A549 (cell line): ENCODE data around the gene FZD7. TPM values are rescaled to one million over a fixed set of nuclear protein-coding genes. Genes with fewer than 3 reads are reported as not detected.

Experiments
- ATAC-seq, 2 experiments: fragments of 200-7000 bp in 1 of 2; fragments of >200 bp in 1 of 2; cut with Nextera tagmentation in 1 of 2; cut with Tn5 transposase in 1 of 2; 3 replicates each; pipeline versions ENCODE4 v1.8.0 to v1.9.1; 2018 to 2020; ENCODE audit warnings: mild to moderate bottlenecking in 1 of 2, moderate library complexity in 1 of 2
- CTCF ChIA-PET: fragments of 300-600 bp; sonication (Branson Sonifier 250); formaldehyde crosslinking; extraction: SDS; loops from one replicate; lab custom pipeline; 2021; ENCODE audit warnings: antibody characterized with exemption, inconsistent platforms; lab: Yijun Ruan, JAX
- POLR2A ChIA-PET: fragments of 350-600 bp; formaldehyde crosslinking; extraction: SDS; loops from one replicate; lab custom pipeline; 2021; ENCODE audit warnings: antibody characterized with exemption, inconsistent platforms; lab: Yijun Ruan, JAX
- DNase-seq, 2 experiments: peaks; one replicate each; pipeline versions ENCODE4 v3.0.0 to v3.0.0-alpha.2; 2011 to 2016; ENCODE audit warnings: low read depth in 1 of 2, low spot score in 1 of 2
- FAIRE-seq: peaks from 2 replicates; lab custom pipeline; 2011; peaks lifted over from hg19 to GRCh38; lab: Jason Lieb, UNC
- H3K27ac ChIP-seq, 2 experiments: fragments of >200 bp; sonication (Bioruptor Twin); formaldehyde crosslinking; 3 replicates each; pipeline ENCODE4 v1.5.1; 2016 to 2017
- H3K4me1 ChIP-seq: fragments of >200 bp; sonication (Bioruptor Twin); formaldehyde crosslinking; 3 replicates; pipeline ENCODE4 v1.6.1; 2016
- H3K4me2 ChIP-seq: fragments of >200 bp; sonication (Bioruptor Twin); formaldehyde crosslinking; 3 replicates; pipeline ENCODE4 v1.6.1; 2016
- H3K4me3 ChIP-seq: fragments of >200 bp; sonication (Bioruptor Twin); formaldehyde crosslinking; 3 replicates; pipeline ENCODE4 v1.5.1; 2016
- H3K9me3 ChIP-seq: fragments of >200 bp; sonication (Bioruptor Twin); formaldehyde crosslinking; 3 replicates; pipeline ENCODE4 v1.6.1; 2016
- BHLHE40 ChIP-seq: IDR thresholded peaks from 2 replicates; pipeline ENCODE4 v1.6.1; 2012; ENCODE audit warnings: low read depth, low read length, inconsistent platforms
- CBX2 ChIP-seq: fragments of 200-600 bp; sonication (generic); IDR thresholded peaks from 2 replicates; pipeline ENCODE4 v1.6.1; 2016; ENCODE audit warnings: low read depth, mild to moderate bottlenecking, borderline replicate concordance
- CBX8 ChIP-seq: fragments of 200-600 bp; sonication (generic); IDR thresholded peaks from 2 replicates; pipeline ENCODE4 v1.6.1; 2016
- CHD2 ChIP-seq: fragments of 150-350 bp; IDR thresholded peaks from 2 replicates; pipeline ENCODE4 v1.6.1; 2014; ENCODE audit warnings: low read length; ENCODE audit not compliant: partially characterized antibody
- CHD4 ChIP-seq: fragments of 200-600 bp; sonication (generic); IDR thresholded peaks from 2 replicates; pipeline ENCODE4 v1.6.1; 2016; ENCODE audit warnings: antibody characterized with exemption, mild to moderate bottlenecking, borderline replicate concordance
- EHF ChIP-seq: fragments of 250-450 bp; sonication (Bioruptor Pico); IDR thresholded peaks from 2 replicates; pipeline ENCODE4 v1.5.0; 2020; ENCODE audit warnings: mild to moderate bottlenecking
- ESRRA ChIP-seq: fragments of 150-350 bp; IDR thresholded peaks from 2 replicates; pipeline ENCODE4 v1.6.1; 2014; ENCODE audit warnings: mild to moderate bottlenecking, low read length, borderline replicate concordance
- FOXS1 ChIP-seq: fragments of 250-450 bp; sonication (Bioruptor Pico); IDR thresholded peaks from 2 replicates; pipeline ENCODE4 v1.5.0; 2020; ENCODE audit warnings: mild to moderate bottlenecking, moderate library complexity
- HEYL ChIP-seq: fragments of 250-450 bp; sonication (Bioruptor Pico); IDR thresholded peaks from 2 replicates; pipeline ENCODE4 v1.8.0; 2021; ENCODE audit warnings: mild to moderate bottlenecking, moderate library complexity
- HOXA7 ChIP-seq: fragments of 250-450 bp; sonication (Bioruptor Pico); IDR thresholded peaks from 2 replicates; pipeline ENCODE4 v1.5.0; 2020; ENCODE audit warnings: mild to moderate bottlenecking, moderate library complexity
- HOXB13 ChIP-seq: fragments of 250-450 bp; sonication (Bioruptor Pico); IDR thresholded peaks from 2 replicates; pipeline ENCODE4 v1.5.0; 2020; ENCODE audit warnings: low read depth, mild to moderate bottlenecking, moderate library complexity
- KDM1A ChIP-seq: fragments of 200-600 bp; sonication (generic); IDR thresholded peaks from 2 replicates; pipeline ENCODE4 v1.6.1; 2016; ENCODE audit warnings: low read depth, mild to moderate bottlenecking
- MAFK ChIP-seq: fragments of 450-650 bp; IDR thresholded peaks from 2 replicates; pipeline ENCODE4 v1.6.1; 2014; ENCODE audit not compliant: partially characterized antibody
- MYC ChIP-seq: IDR thresholded peaks from 2 replicates; pipeline ENCODE4 v1.6.1; 2012; ENCODE audit warnings: mild to moderate bottlenecking, inconsistent platforms, low read length, improper control_type of control experiment, borderline replicate concordance
- NR3C1 ChIP-seq: fragments of >200 bp; sonication (Bioruptor Twin); formaldehyde crosslinking; IDR thresholded peaks from 3 replicates; pipeline ENCODE4 v1.6.1; 2017
- POLR2A ChIP-seq: IDR thresholded peaks from 2 replicates; pipeline ENCODE4 v1.6.1; 2012; ENCODE audit warnings: mild to moderate bottlenecking, low read length
- RCOR1 ChIP-seq: fragments of 150-350 bp; IDR thresholded peaks from 2 replicates; pipeline ENCODE4 v1.6.1; 2014; ENCODE audit warnings: antibody characterized with exemption, low read length, low read depth
- RFX5 ChIP-seq: fragments of 450-650 bp; IDR thresholded peaks from 2 replicates; pipeline ENCODE4 v1.7.1; 2014; ENCODE audit warnings: antibody characterized with exemption, mild to moderate bottlenecking, moderate library complexity
- SMC3 ChIP-seq: fragments of >200 bp; sonication (Bioruptor Twin); formaldehyde crosslinking; IDR thresholded peaks from 3 replicates; pipeline ENCODE4 v1.6.1; 2018; ENCODE audit warnings: inconsistent platforms
- TFCP2L1 ChIP-seq: fragments of 250-450 bp; sonication (Bioruptor Pico); IDR thresholded peaks from 2 replicates; pipeline ENCODE4 v1.5.0; 2021; ENCODE audit warnings: mild to moderate bottlenecking
- ZFP36 ChIP-seq: fragments of 450-650 bp; IDR thresholded peaks from 2 replicates; pipeline ENCODE4 v1.6.1; 2014; ENCODE audit warnings: borderline replicate concordance; ENCODE audit not compliant: partially characterized antibody
- ZNF302 ChIP-seq: fragments of 250-450 bp; sonication (Bioruptor Pico); IDR thresholded peaks from 2 replicates; pipeline ENCODE4 v1.9.0; 2021; ENCODE audit warnings: inconsistent platforms, mild to moderate bottlenecking, moderate library complexity
- ZSCAN20 ChIP-seq: fragments of 250-450 bp; sonication (Bioruptor Pico); IDR thresholded peaks from 2 replicates; pipeline ENCODE4 v1.8.0; 2022; ENCODE audit warnings: mild to moderate bottlenecking, moderate library complexity
- WGBS: methylation state at CpG from one replicate; pipeline ENCODE4 v1.1.6; 2017; ENCODE audit errors: missing lambda C conversion rate; 5-methylcytosine and 5-hydroxymethylcytosine counted together
- polyA plus RNA-seq, 4 experiments: library from polyadenylated mRNA; depleted of rRNA in 3 of 4; stranded (reverse); fragments of >200 nt; fragmentation: RNase III in 1 of 4; extraction: RNeasy Plus Mini Kit Qiagen cat#74134 plus additional on column Dnase treatment in 1 of 4; gene quantifications; 2 replicates in 3 of 4; 3 replicates in 1 of 4; pipeline ENCODE4 v1.2.3, GENCODE V29; 2011 to 2017
- TF ChIP-seq, protein P1 (sequence below): fragments of >200 bp; sonication (Bioruptor Twin); formaldehyde crosslinking; IDR thresholded peaks from 3 replicates; pipeline ENCODE4 v1.6.1; 2016
- TF ChIP-seq, protein P2 (sequence below): fragments of 250-450 bp; sonication (Bioruptor Pico); IDR thresholded peaks from 2 replicates; pipeline ENCODE4 v1.5.0; 2020; ENCODE audit warnings: low read depth, mild to moderate bottlenecking, moderate library complexity
- TF ChIP-seq, protein P3 (sequence below): fragments of >200 bp; sonication (Bioruptor Twin); formaldehyde crosslinking; IDR thresholded peaks from 2 replicates; pipeline ENCODE4 v1.6.1; 2016
- TF ChIP-seq, protein P4 (sequence below): fragments of 150-350 bp; IDR thresholded peaks from 2 replicates; pipeline ENCODE4 v1.6.1; 2014; ENCODE audit warnings: low read depth, mild to moderate bottlenecking, low read length

Gene FZD7
- polyA plus RNA-seq, 2 of the 4 experiments (the other 2 are of a cell fraction) = 5.3 to 6.7 TPM

DNA sequence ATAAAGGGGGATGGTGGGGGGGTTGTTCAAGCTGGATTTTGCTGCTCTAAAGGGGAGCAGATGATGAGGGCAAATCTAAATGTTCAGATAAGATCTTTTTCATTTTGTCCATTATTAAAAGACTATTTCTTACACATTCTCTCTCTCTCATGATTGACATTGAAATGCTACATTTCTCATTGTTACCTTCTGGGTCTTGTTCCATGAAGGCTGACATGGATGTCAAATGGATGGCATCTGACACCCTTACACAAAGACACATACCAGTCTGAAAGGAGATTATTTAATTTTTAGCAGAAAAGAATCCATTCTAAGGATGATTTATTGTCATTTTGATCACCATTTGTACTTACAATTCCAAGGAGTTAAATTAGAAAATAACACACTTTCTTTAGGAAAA, 11.1 kb downstream of the FZD7 start (continued):
- TF ChIP-seq HEYL (CRISPR knock-in tag) = no peak

DNA sequence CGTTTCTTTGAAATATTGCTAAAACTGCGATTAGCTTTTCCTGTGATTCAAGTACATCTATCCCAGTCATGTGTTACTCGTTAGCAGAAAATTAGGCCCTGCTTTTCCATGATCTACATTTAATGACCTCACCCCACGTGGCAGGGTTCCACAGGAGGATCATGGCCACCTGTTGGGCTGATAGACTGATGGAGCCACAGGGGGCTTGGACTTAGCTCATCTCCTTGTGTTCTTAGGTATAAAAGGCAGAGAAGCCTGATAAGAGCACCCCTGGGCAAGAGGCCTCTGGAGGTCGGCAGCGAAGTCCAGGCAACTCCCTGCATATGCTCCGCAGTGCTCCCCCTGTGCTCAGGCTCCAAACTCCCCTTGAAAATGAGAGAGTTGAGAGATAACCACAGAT, 12.9 kb downstream of the FZD7 start:
- H3K9me3 ChIP-seq = no peaks in the 10 kb centered on the region
- TF ChIP-seq ESRRA = no peak
- TF ChIP-seq ZFP36 = no peak
- TF ChIP-seq, protein P1, sequence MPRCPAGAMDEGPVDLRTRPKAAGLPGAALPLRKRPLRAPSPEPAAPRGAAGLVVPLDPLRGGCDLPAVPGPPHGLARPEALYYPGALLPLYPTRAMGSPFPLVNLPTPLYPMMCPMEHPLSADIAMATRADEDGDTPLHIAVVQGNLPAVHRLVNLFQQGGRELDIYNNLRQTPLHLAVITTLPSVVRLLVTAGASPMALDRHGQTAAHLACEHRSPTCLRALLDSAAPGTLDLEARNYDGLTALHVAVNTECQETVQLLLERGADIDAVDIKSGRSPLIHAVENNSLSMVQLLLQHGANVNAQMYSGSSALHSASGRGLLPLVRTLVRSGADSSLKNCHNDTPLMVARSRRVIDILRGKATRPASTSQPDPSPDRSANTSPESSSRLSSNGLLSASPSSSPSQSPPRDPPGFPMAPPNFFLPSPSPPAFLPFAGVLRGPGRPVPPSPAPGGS = no peak
- TF ChIP-seq, protein P2, sequence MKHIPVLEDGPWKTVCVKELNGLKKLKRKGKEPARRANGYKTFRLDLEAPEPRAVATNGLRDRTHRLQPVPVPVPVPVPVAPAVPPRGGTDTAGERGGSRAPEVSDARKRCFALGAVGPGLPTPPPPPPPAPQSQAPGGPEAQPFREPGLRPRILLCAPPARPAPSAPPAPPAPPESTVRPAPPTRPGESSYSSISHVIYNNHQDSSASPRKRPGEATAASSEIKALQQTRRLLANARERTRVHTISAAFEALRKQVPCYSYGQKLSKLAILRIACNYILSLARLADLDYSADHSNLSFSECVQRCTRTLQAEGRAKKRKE (CRISPR knock-in tag) = no peak
- no peak for TF ChIP-seq CBX8
- TF ChIP-seq POLR2A = no peak
- no peak for TF ChIP-seq BHLHE40
- TF ChIP-seq HEYL (CRISPR knock-in tag) = no peak
- TF ChIP-seq TFCP2L1 (CRISPR knock-in tag) = no peak
- TF ChIP-seq CHD4 = no peak
- TF ChIP-seq, protein P3, sequence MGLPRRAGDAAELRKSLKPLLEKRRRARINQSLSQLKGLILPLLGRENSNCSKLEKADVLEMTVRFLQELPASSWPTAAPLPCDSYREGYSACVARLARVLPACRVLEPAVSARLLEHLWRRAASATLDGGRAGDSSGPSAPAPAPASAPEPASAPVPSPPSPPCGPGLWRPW = no peak
- TF ChIP-seq MAFK = no peak
- no peak for TF ChIP-seq NR3C1
- ATAC-seq (no peak), DNase-seq (no peak), FAIRE-seq (no peak)
- ChIA-PET POLR2A (no interaction called here), CTCF (interaction anchor here (0.7 kb wide), 1 partner anchor 80 kb away, joined by 3 read pairs; no protein-coding TSS in a partner anchor)
- H3K27ac ChIP-seq = no peak overlapping the region
- no peaks in the 10 kb centered on the region for H3K4me1 ChIP-seq
- H3K4me2 ChIP-seq = no peak overlapping the region
- 76% methylated on average over 7 of the region's 7 CpGs for WGBS
- H3K4me3 ChIP-seq = no peak overlapping the region

DNA sequence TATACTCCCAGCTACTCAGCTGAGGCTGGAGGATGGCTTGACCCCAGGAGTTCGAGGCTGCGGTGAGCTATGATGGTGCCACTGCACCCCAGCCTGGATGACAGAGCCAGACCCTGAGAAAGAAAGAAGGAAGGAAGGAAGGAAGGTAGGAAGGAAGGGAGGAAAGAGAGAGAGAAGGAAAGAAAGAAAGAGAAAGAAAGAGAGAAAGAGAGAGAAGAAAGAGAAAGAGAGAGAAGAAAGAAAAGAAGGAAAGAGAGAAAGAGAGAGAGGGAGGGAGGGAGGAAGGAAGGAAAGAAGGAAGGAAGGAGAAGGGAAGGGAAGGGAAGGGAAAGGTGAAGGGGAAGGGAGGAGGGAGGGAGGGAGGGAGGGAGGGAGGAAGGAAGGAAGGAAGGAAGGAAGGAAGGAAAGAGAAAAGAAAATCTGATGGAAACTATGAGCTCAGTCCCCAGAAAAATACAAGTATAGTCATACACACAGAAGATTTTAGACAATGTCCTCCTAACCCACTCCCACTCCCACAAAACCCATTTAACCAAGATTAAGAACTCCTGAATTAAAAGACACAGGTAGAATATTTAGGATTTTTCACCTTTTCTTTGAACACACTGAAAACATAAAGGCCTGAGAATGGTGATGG, 15.6 kb downstream of the FZD7 start:
- TF ChIP-seq HOXA7 (CRISPR knock-in tag) (no peak), MYC (no peak), CBX2 (no peak), ZSCAN20 (CRISPR knock-in tag) (no peak), RFX5 (no peak), CHD2 (no peak), HOXB13 (CRISPR knock-in tag) (no peak), KDM1A (no peak), FOXS1 (no peak), RCOR1 (no peak), ZNF302 (CRISPR knock-in tag) (no peak), EHF (CRISPR knock-in tag) (no peak), SMC3 (no peak)
- TF ChIP-seq, protein P4, sequence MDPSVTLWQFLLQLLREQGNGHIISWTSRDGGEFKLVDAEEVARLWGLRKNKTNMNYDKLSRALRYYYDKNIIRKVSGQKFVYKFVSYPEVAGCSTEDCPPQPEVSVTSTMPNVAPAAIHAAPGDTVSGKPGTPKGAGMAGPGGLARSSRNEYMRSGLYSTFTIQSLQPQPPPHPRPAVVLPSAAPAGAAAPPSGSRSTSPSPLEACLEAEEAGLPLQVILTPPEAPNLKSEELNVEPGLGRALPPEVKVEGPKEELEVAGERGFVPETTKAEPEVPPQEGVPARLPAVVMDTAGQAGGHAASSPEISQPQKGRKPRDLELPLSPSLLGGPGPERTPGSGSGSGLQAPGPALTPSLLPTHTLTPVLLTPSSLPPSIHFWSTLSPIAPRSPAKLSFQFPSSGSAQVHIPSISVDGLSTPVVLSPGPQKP = no peak
- no peaks in the 10 kb centered on the region for H3K4me1 ChIP-seq
- no peak overlapping the region for H3K4me2 ChIP-seq
- ChIA-PET CTCF (no interaction called here), POLR2A (no interaction called here)
- no peak overlapping the region for H3K4me3 ChIP-seq
- WGBS = 88% methylated on average over 2 of the region's 2 CpGs
- H3K27ac ChIP-seq = no peak overlapping the region
- DNase-seq (no peak), FAIRE-seq (no peak), ATAC-seq (no peak)
- H3K9me3 ChIP-seq = no peaks in the 10 kb centered on the region
